HCT116 (cell line): ENCODE data around the gene PLA1A. TPM values are rescaled to one million over a fixed set of nuclear protein-coding genes. Genes with fewer than 3 reads are reported as not detected.

Experiments used
- ATAC-seq: fragments of 200-7000 bp; cut with Tn5 transposase; 2 replicates; pipeline ENCODE4 v1.9.1; 2020; ENCODE audit warnings: mild to moderate bottlenecking, moderate library complexity
- BruUV-seq: library from RNA; stranded (reverse); fragments of 400-500 nt; replicated peaks from 2 replicates; lab custom pipeline; 2021; lab: Mats Ljungman, UMichigan
- CTCF ChIA-PET: fragments of 300-600 bp; sonication (Branson Sonifier 250); formaldehyde crosslinking; loops from one replicate; lab custom pipeline; 2021; ENCODE audit warnings: antibody characterized with exemption; lab: Charles Lee
- POLR2A ChIA-PET: fragments of 300-600, 350-600 bp; sonication (Branson Sonifier 250); formaldehyde crosslinking; loops from one replicate; lab custom pipeline; 2021; ENCODE audit warnings: antibody characterized with exemption; lab: Charles Lee
- RAD21 ChIA-PET, 2 experiments: fragments of 300-600 bp; sonication (Branson Sonifier 250); formaldehyde crosslinking; loops; one replicate each; lab custom pipeline; 2023; ENCODE audit warnings: low total read pairs in 2 of 2; ENCODE audit not compliant: uncharacterized antibody in 2 of 2, unreplicated experiment in 2 of 2, low non-redundant PET in 1 of 2; lab: Charles Lee
- DNase-seq: peaks from one replicate; pipeline ENCODE4 v3.0.0-alpha.2; 2010; ENCODE audit warnings: low read depth, low spot score
- H2AFZ ChIP-seq: fragments of 200-600 bp; shearing (Covaris generic), sonication (generic); 2 replicates; pipeline ENCODE4 v1.6.1; 2017; ENCODE audit warnings: low read depth, mixed run types, mixed read lengths, antibody characterized with exemption, low read length; ENCODE audit not compliant: poor library complexity, severe bottlenecking
- H3K27ac ChIP-seq: 2 replicates; pipeline ENCODE4 v1.5.1; 2012; ENCODE audit warnings: low read depth, low read length
- H3K27me3 ChIP-seq: fragments of 200-600 bp; sonication (generic); 2 replicates; pipeline ENCODE4 v1.6.1; 2016; ENCODE audit warnings: mixed run types, low read length, mixed read lengths; ENCODE audit not compliant: insufficient read depth
- H3K36me3 ChIP-seq, 2 experiments: fragments of 200-500 bp in 1 of 2; fragments of 200-600 bp in 1 of 2; sonication (Bioruptor generic) in 1 of 2; sonication (generic) in 1 of 2; 2 replicates each; pipeline versions ENCODE4 v1.5.1 to v1.6.1; 2014 to 2016; ENCODE audit warnings: low read length in 2 of 2, inconsistent platforms in 1 of 2, mixed read lengths in 1 of 2, mixed run types in 1 of 2; ENCODE audit not compliant: insufficient read depth in 2 of 2, control insufficient read depth in 1 of 2
- H3K4me1 ChIP-seq, 2 experiments: fragments of 200-600 bp in 1 of 2; sonication (generic) in 1 of 2; 2 replicates each; pipeline versions ENCODE4 v1.5.1 to v1.6.1; 2012 to 2017; ENCODE audit warnings: low read length in 2 of 2, inconsistent platforms in 1 of 2, mild to moderate bottlenecking in 1 of 2, mixed read lengths in 1 of 2, mixed run types in 1 of 2, moderate library complexity in 1 of 2; ENCODE audit not compliant: insufficient read depth in 2 of 2, control insufficient read depth in 1 of 2
- H3K4me2 ChIP-seq: fragments of 200-600 bp; sonication (generic); 2 replicates; pipeline ENCODE4 v1.6.1; 2017; ENCODE audit warnings: mixed run types, low read length, mixed read lengths
- H3K4me3 ChIP-seq, 2 experiments: fragments of 200-600 bp in 1 of 2; sonication (generic) in 1 of 2; replicated peaks in 1 of 2; 2 replicates each; pipeline ENCODE4 v1.5.1; 2011 to 2016; ENCODE audit warnings: low read length in 2 of 2, control low read depth in 1 of 2, low read depth in 1 of 2, mild to moderate bottlenecking in 1 of 2, mixed read lengths in 1 of 2, mixed run types in 1 of 2
- H3K79me2 ChIP-seq: fragments of 200-600 bp; sonication (generic); 2 replicates; pipeline ENCODE4 v1.6.1; 2017; ENCODE audit warnings: mild to moderate bottlenecking, mixed run types, low read length, moderate library complexity, mixed read lengths; ENCODE audit not compliant: insufficient read depth
- H3K9ac ChIP-seq: fragments of 200-600 bp; sonication (generic); 2 replicates; pipeline ENCODE4 v1.6.1; 2016; ENCODE audit warnings: low read length, mixed read lengths
- H3K9me2 ChIP-seq: fragments of 200-600 bp; sonication (generic), shearing (Covaris generic); 2 replicates; pipeline ENCODE4 v1.6.1; 2017; ENCODE audit warnings: mixed run types, mild to moderate bottlenecking, moderate library complexity; ENCODE audit not compliant: insufficient read depth
- H3K9me3 ChIP-seq, 2 experiments: fragments of 200-500 bp in 1 of 2; fragments of 200-600 bp in 1 of 2; sonication (Bioruptor generic) in 1 of 2; sonication (generic) in 1 of 2; 2 replicates each; pipeline ENCODE4 v1.6.1; 2014 to 2017; ENCODE audit warnings: low read length in 2 of 2, mixed read lengths in 2 of 2, inconsistent platforms in 1 of 2, low read depth in 1 of 2, mild to moderate bottlenecking in 1 of 2, mixed run types in 1 of 2, moderate library complexity in 1 of 2; ENCODE audit not compliant: control insufficient read depth in 1 of 2, insufficient read depth in 1 of 2
- H4K20me1 ChIP-seq: fragments of 200-600 bp; sonication (generic), shearing (Covaris generic); 2 replicates; pipeline ENCODE4 v1.6.1; 2017; ENCODE audit warnings: mixed run types, mild to moderate bottlenecking, moderate library complexity; ENCODE audit not compliant: insufficient read depth
- ATF3 ChIP-seq: IDR thresholded peaks from 2 replicates; pipeline ENCODE4 v1.6.1; 2012
- CBX3 ChIP-seq: IDR thresholded peaks from 2 replicates; pipeline ENCODE4 v1.6.1; 2012; ENCODE audit warnings: low read depth
- EGR1 ChIP-seq: IDR thresholded peaks from 2 replicates; pipeline ENCODE4 v1.6.1; 2012; ENCODE audit warnings: low read depth
- EZH2phosphoT487 ChIP-seq: fragments of 200-600 bp; IDR thresholded peaks from 2 replicates; pipeline ENCODE4 v1.6.1; 2018; ENCODE audit warnings: antibody characterized with exemption, borderline replicate concordance
- FOSL1 ChIP-seq: IDR thresholded peaks from 2 replicates; pipeline ENCODE4 v1.6.1; 2012; ENCODE audit warnings: low read depth
- MAX ChIP-seq: IDR thresholded peaks from 2 replicates; pipeline ENCODE4 v1.6.1; 2012
- POLR2A ChIP-seq: IDR thresholded peaks from 2 replicates; pipeline ENCODE4 v1.7.0; 2011; ENCODE audit warnings: borderline replicate concordance; ENCODE audit not compliant: insufficient read depth, insufficient read length; ENCODE audit errors: extremely low read depth
- RAD21 ChIP-seq: IDR thresholded peaks from 2 replicates; pipeline ENCODE4 v1.6.1; 2012; ENCODE audit warnings: low read depth, mild to moderate bottlenecking
- SP1 ChIP-seq: IDR thresholded peaks from 2 replicates; pipeline ENCODE4 v1.6.1; 2012; ENCODE audit warnings: low read depth
- ZBTB33 ChIP-seq: IDR thresholded peaks from 2 replicates; pipeline ENCODE4 v1.6.1; 2011; ENCODE audit warnings: mild to moderate bottlenecking, low read length, moderate library complexity; ENCODE audit not compliant: insufficient replicate concordance; ENCODE audit errors: extremely low read depth
- ZFX ChIP-seq: fragments of 450-650 bp; IDR thresholded peaks from 2 replicates; pipeline ENCODE4 v1.6.1; 2017
- ZNF274 ChIP-seq: fragments of 200-500 bp; sonication (Bioruptor generic); IDR thresholded peaks from 2 replicates; pipeline ENCODE4 v1.6.1; 2014; ENCODE audit warnings: mild to moderate bottlenecking, low read depth, low read length, inconsistent platforms
- intact Hi-C: fragments of 100-400 bp; cut with micrococcal nuclease; formaldehyde crosslinking; loops from 2 replicates; pipeline ENCODE4 v1.10.0; 2022
- total RNA-seq: library from RNA; stranded (reverse); gene quantifications from one replicate; pipeline ENCODE4 v1.2.1, GENCODE V29; 2021; ENCODE audit not compliant: unreplicated experiment

The PLA1A gene
- total RNA-seq, 1 experiment from 2014 or later = not detected

GRCh38 chr3:119672776-119673175, 75.1 kb downstream of the PLA1A start:
- Histone ChIP-seq H3K4me3 (no peak overlapping the region), H3K9me2 (no peaks in the 10 kb centered on the region), H3K27ac (no peak overlapping the region), H3K27me3 (no peaks in the 10 kb centered on the region), H3K9ac (no peak overlapping the region), H3K36me3 (peaks cover 12 to 39% of the 10 kb centered on the region in 2 experiments), H3K4me1 (peaks cover 6 to 19% of the 10 kb centered on the region in 2 experiments; a peak in 3 of 4 replicates), H3K4me2 (no peak overlapping the region), H2AFZ (no peak overlapping the region), H3K79me2 (peaks cover 21% of the 10 kb centered on the region), H3K9me3 (no peaks in the 10 kb centered on the region), H4K20me1 (no peaks in the 10 kb centered on the region)
- ATAC-seq (no peak), DNase-seq (no peak)
- RAD21 ChIA-PET = no interaction called here
- CTCF ChIA-PET = interaction anchor here (1.2 to 1.3 kb wide), 2 partner anchors 7 to 72 kb away, joined by 3 read pairs; no protein-coding TSS in a partner anchor
- POLR2A ChIA-PET = no interaction called here
- no TSS peak for BruUV-seq
- intact Hi-C loops = loop anchor here (10.0 kb wide), 2 partner anchors 208 to 638 kb away; partner anchors contain the start of genes IGSF11, POGLUT1 and TMEM39A
- TF ChIP-seq ZNF274 (no peak), FOSL1 (no peak), MAX (no peak), RAD21 (no peak), ATF3 (no peak), ZFX (no peak)

DNA sequence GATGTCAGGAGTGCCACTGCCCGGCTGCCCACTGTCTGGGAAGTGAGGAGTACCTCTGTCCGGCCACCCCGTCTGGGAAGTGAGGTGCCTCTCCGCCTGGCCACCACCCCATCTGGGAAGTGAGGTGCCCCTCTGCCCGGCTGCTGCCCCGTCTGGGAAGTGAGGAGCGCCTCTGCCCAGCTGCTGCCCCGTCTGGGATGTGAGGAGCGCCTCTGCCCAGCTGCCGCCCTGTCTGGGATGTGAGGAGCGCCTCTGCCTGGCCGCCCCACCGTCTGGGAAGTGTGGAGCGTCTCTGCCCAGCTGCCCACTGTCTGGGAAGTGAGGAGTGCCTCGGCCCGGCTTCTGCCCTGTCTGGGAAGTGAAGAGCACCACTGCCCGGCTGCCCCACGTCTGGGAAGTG, 76.2 kb downstream of the PLA1A start:
- no peak for TF ChIP-seq RAD21
- TF ChIP-seq CBX3 = no peak
- no peak for TF ChIP-seq POLR2A
- no peak for TF ChIP-seq ZBTB33
- TF ChIP-seq FOSL1 = no peak
- no peak for TF ChIP-seq EGR1
- no peak for TF ChIP-seq SP1
- TF ChIP-seq EZH2phosphoT487 = no peak

More for the DNA sequence above, 76.2 kb downstream of the PLA1A start:
- POLR2A ChIA-PET = no interaction called here
- Histone ChIP-seq H3K79me2 (peaks cover 21% of the 10 kb centered on the region), H2AFZ (no peak overlapping the region), H3K27ac (no peak overlapping the region), H3K4me3 (no peak overlapping the region), H3K4me2 (no peak overlapping the region), H4K20me1 (no peaks in the 10 kb centered on the region), H3K9me2 (no peaks in the 10 kb centered on the region), H3K4me1 (peaks cover 6 to 21% of the 10 kb centered on the region in 2 experiments; a peak in 3 of 4 replicates), H3K36me3 (peaks cover 12 to 39% of the 10 kb centered on the region in 2 experiments), H3K27me3 (no peaks in the 10 kb centered on the region), H3K9ac (no peak overlapping the region), H3K9me3 (no peaks in the 10 kb centered on the region)
- ATAC-seq = no peak
- intact Hi-C loops = loop anchor here (10.0 kb wide), 2 partner anchors 209 to 639 kb away; partner anchors contain the start of genes IGSF11, POGLUT1 and TMEM39A
- CTCF ChIA-PET = no interaction called here
- RAD21 ChIA-PET = no interaction called here
- DNase-seq = no peak
- no TSS peak for BruUV-seq
